Spinal cord (tissue), 10 donors: Measurements from ENCODE around the gene XPC. TPM values are rescaled to one million over a fixed set of nuclear protein-coding genes. Genes with fewer than 3 reads are reported as not detected.

Experiments
- DNase-seq, 6 donors: peaks; one replicate each; pipeline versions ENCODE4 v3.0.0 to v3.0.0-alpha.2; 2013 to 2015; ENCODE audit warnings: low spot score in 6 of 6, low read depth in 4 of 6
- H3K27ac ChIP-seq: one replicate; pipeline ENCODE4 v1.5.1; 2013; ENCODE audit warnings: low read depth, low read length, control low read depth
- H3K27me3 ChIP-seq: one replicate; pipeline ENCODE4 v1.6.1; 2013; ENCODE audit warnings: low read length; ENCODE audit not compliant: control insufficient read depth, insufficient read depth
- H3K36me3 ChIP-seq: one replicate; pipeline ENCODE4 v1.6.1; 2013; ENCODE audit warnings: low read length; ENCODE audit not compliant: control insufficient read depth, insufficient read depth
- H3K4me1 ChIP-seq: one replicate; pipeline ENCODE4 v1.6.1; 2013; ENCODE audit warnings: low read length; ENCODE audit not compliant: control insufficient read depth, insufficient read depth
- H3K4me3 ChIP-seq: one replicate; pipeline ENCODE4 v1.5.1; 2013; ENCODE audit warnings: low read depth, low read length, control low read depth
- H3K9me3 ChIP-seq: one replicate; pipeline ENCODE4 v1.6.1; 2013; ENCODE audit warnings: low read length; ENCODE audit not compliant: control insufficient read depth, insufficient read depth
- WGBS: methylation state at CpG from one replicate; pipeline ENCODE4 v1.1.5; 2013; ENCODE audit warnings: missing lambda C conversion rate; ENCODE audit not compliant: insufficient coverage; 5-methylcytosine and 5-hydroxymethylcytosine counted together
- polyA plus RNA-seq, 2 donors: library from polyadenylated mRNA; unstranded; fragments of 120-200 nt; gene quantifications; one replicate each; pipeline ENCODE4 v1.2.1, GENCODE V29; 2013; ENCODE audit not compliant: insufficient read length in 2 of 2
- total RNA-seq, 2 donors: library from RNA; depleted of rRNA in 1 of 2; stranded (reverse); fragments of 120-200 nt in 1 of 2; fragments of >200 nt in 1 of 2; gene quantifications; one replicate each; pipeline versions ENCODE4 v1.2.3 to v1.2.4, GENCODE V29; 2013 to 2014
- donor health status: healthy.

The XPC gene
- total and polyA plus RNA-seq, 4 donors, result 14.7 to 32.6 (median 29.3) TPM

DNA sequence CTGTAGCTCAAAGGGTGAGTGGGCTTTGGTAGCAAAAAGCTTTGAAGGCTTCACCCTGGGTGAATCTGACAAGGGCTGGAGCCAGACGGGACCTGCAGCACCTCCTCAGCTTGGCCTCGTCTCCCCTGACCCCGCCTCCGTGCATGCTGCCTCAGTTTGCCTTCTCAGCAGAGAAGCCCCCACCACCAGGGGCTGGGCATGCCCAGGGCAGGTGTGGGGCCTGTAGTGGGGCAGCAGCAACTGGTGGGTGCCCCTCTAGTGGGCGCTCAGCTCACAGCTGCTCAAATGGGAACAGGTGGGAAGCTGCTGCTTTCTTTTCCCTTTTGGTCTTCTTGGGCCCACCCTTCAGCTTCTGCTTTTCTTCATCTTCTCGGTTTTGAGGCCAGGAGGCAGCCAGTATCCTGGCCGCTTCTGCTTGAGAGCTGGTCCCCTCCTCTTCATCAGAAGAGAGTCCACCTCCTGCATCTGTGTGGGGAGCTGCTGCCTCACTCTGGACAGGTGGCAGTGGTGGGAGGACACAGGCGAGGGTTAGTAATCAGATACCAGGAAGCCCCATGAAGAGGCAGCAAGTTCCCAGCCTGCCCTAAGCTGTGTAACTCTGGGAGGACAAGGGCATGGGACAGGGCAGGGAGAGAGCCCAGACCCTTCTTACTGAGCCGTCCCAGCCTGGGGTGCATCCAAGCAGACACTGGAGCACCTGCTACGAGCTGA is 32.6 kb downstream of the XPC start:
- H3K4me3 ChIP-seq, result no peak overlapping the region
- H3K4me1 ChIP-seq, result peaks cover 26% of the 10 kb centered on the region
- DNase-seq, result no peak
- peaks cover 65% of the 10 kb centered on the region for H3K36me3 ChIP-seq
- H3K27ac ChIP-seq, result no peak overlapping the region
- H3K9me3 ChIP-seq, result no peaks in the 10 kb centered on the region
- H3K27me3 ChIP-seq, result no peaks in the 10 kb centered on the region
- 92% methylated on average over 10 of the region's 10 CpGs for WGBS

- Histone ChIP-seq H3K27ac (peak overlapping the region; percentile 90), H3K4me1 (peaks cover 26% of the 10 kb centered on the region), H3K36me3 (peaks cover 64% of the 10 kb centered on the region), H3K27me3 (no peaks in the 10 kb centered on the region), H3K4me3 (no peak overlapping the region), H3K9me3 (no peaks in the 10 kb centered on the region)
- DNase-seq, result no peak
- whole genome bisulfite sequencing, result 87% methylated on average over 5 of the region's 9 CpGs
These were observed 33.2 kb downstream of the XPC start for GRCh38 chr3:14145236-14145635.

- no peak overlapping the region for H3K4me3 ChIP-seq
- peaks cover 26% of the 10 kb centered on the region for H3K4me1 ChIP-seq
- peaks cover 67% of the 10 kb centered on the region for H3K36me3 ChIP-seq
- H3K27ac ChIP-seq, result peak overlapping the region; percentile 90
- peak in 2 of 6 donors; percentile 78 to 89 for DNase-seq
- no peaks in the 10 kb centered on the region for H3K9me3 ChIP-seq
- no peaks in the 10 kb centered on the region for H3K27me3 ChIP-seq
- WGBS, result 36% methylated on average over 2 of the region's 7 CpGs
These were observed 33.9 kb downstream of the XPC start for GRCh38 chr3:14144423-14145075.

- H3K27ac ChIP-seq, result peak overlapping the region; percentile 90
- WGBS, result 45% methylated on average over 2 of the region's 7 CpGs
- no peaks in the 10 kb centered on the region for H3K27me3 ChIP-seq
- H3K36me3 ChIP-seq, result peaks cover 69% of the 10 kb centered on the region
- H3K9me3 ChIP-seq, result no peaks in the 10 kb centered on the region
- peak in 1 of 6 donors; percentile 47 for DNase-seq
- peaks cover 22% of the 10 kb centered on the region for H3K4me1 ChIP-seq
- H3K4me3 ChIP-seq, result no peak overlapping the region
These were observed 34.9 kb downstream of the XPC start for GRCh38 chr3:14143271-14144225.

GRCh38 chr3:14142567-14143270 is 35.7 kb downstream of the XPC start:
- no peaks in the 10 kb centered on the region for H3K9me3 ChIP-seq
- 87% methylated on average over 5 of the region's 8 CpGs for WGBS
- H3K4me3 ChIP-seq, result no peak overlapping the region
- DNase-seq, result no peak
- H3K36me3 ChIP-seq, result peaks cover 68% of the 10 kb centered on the region
- peaks cover 18% of the 10 kb centered on the region for H3K4me1 ChIP-seq
- H3K27me3 ChIP-seq, result no peaks in the 10 kb centered on the region
- H3K27ac ChIP-seq, result no peak overlapping the region

- Histone ChIP-seq H3K9me3 (no peaks in the 10 kb centered on the region), H3K27ac (no peak overlapping the region), H3K4me3 (no peak overlapping the region), H3K27me3 (no peaks in the 10 kb centered on the region), H3K36me3 (peaks cover 68% of the 10 kb centered on the region), H3K4me1 (peaks cover 21% of the 10 kb centered on the region)
- WGBS, result 90% methylated on average over 19 of the region's 19 CpGs
- no peak for DNase-seq
These were observed 36.6 kb downstream of the XPC start for GRCh38 chr3:14141602-14142341.

DNA sequence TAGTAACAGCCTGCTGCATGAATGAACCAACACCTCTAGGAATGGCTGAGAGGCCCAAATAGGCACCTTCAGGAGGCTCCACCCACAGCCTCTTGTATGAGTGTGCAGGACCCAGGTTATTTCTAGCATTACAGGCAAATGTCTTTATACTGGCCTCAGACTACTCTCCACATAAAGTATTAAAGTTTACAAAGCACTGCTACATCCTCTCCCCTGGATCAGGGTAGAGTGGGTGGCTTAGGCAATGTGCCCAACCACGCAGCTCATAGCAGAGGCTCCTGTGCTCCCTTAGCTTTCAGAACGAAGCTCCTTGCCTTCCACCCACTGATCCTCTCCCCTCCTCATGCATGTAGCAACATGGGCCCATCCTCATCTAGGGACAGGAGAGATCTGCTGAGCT is 37.3 kb downstream of the XPC start:
- no peak for DNase-seq
- H3K27ac ChIP-seq, result no peak overlapping the region

GRCh38 chr3:14140668-14141067 is 37.7 kb downstream of the XPC start:
- H3K27ac ChIP-seq, result no peak overlapping the region
- no peak overlapping the region for H3K4me3 ChIP-seq
- no peak for DNase-seq
- H3K4me1 ChIP-seq, result peaks cover 18% of the 10 kb centered on the region
- H3K27me3 ChIP-seq, result no peaks in the 10 kb centered on the region
- H3K36me3 ChIP-seq, result peaks cover 66% of the 10 kb centered on the region
- H3K9me3 ChIP-seq, result no peaks in the 10 kb centered on the region
- 97% methylated on average over 2 of the region's 2 CpGs for WGBS

More for the DNA sequence above, 37.3 kb downstream of the XPC start:
- Histone ChIP-seq H3K4me3 (no peak overlapping the region), H3K9me3 (no peaks in the 10 kb centered on the region), H3K4me1 (peaks cover 21% of the 10 kb centered on the region), H3K27me3 (no peaks in the 10 kb centered on the region), H3K36me3 (peaks cover 68% of the 10 kb centered on the region)
- WGBS, result no CpG with 5 or more reads among the region's 2 CpGs
